HG03432 (cell line): ENCODE measurements around the gene TNFSF8.

Experiments
- ATAC-seq: cut with Tn5 transposase; IDR thresholded peaks from one replicate; pipeline ENCODE4 v1.9.1; 2021; ENCODE audit warnings: mild to moderate bottlenecking, moderate library complexity; ENCODE audit not compliant: unreplicated experiment

The TNFSF8 gene

DNA sequence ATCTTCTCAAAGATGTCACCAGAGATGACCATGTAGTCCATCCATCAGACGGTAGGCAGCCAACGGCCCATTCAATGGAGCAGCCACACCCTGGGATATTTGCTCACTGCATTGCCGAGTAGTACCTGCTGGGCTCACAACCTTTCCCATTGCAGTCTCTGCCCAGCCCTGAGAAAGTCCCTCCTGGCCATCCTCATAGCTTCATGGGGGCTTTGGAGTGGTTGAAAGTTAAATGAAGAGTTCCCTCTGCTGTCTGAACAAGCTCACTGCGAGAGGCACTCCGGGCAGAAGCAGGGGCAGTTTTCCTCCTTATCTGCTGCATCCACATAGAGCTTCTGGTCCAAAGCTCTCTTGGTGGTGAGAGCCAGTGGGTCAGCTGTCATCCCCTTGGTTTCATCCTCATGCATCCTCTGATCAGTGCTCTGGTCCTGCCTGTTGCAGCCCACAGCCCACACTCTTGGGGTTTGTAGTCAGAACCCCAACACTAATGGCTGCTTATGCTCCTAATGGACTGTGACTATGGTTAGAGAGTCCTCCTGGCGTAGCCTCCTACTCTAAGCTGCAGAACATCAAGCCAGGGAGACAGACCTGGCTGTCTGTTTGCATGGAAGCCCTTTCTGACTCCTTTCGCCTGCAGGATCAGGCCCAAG, 23.3 kb downstream of the TNFSF8 start:
- no peak for ATAC-seq

DNA sequence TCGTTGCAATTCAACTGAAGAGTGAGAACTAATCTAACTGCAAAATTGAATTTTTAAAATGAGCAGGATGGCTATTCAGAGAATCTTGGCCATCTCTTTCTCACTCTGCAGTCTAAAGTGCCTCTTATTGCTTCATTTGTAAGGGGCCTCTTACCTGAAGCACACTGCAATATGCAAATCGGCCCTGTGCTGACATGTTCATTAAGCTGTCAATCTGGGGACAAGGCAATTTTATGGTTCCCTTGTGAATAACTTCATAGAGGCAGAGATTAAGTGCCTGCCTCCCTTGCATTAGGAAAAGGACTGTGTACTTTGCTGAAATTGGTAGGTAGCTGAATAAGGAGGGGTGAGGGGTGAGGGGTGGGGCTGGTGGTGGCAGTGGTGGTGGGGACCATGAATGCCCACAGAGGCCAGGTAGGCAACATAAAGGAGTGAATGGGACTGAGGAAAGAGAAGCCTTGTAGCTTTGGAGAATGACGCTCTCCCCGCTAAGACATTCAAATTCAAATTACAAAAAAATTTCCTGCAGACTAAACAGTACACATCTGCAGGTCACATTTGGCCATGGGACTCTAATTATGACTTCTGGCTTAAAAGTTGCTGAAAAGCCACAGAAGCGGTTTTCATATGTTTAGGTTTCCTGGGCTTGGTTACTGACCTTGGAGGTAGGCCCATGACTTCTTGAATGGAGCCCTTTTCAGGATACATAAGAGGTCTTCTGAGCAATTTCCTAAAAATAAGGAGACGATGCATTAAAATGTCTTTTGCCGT, 25.0 kb downstream of the TNFSF8 start:
- ATAC-seq = no peak

GRCh38 chr9:114902786-114903524, 27.4 kb downstream of the TNFSF8 start:
- no peak for ATAC-seq

GRCh38 chr9:114900942-114901802, 29.2 kb downstream of the TNFSF8 start:
- ATAC-seq = no peak

GRCh38 chr9:114899995-114900394, 30.4 kb downstream of the TNFSF8 start:
- ATAC-seq = no peak

DNA sequence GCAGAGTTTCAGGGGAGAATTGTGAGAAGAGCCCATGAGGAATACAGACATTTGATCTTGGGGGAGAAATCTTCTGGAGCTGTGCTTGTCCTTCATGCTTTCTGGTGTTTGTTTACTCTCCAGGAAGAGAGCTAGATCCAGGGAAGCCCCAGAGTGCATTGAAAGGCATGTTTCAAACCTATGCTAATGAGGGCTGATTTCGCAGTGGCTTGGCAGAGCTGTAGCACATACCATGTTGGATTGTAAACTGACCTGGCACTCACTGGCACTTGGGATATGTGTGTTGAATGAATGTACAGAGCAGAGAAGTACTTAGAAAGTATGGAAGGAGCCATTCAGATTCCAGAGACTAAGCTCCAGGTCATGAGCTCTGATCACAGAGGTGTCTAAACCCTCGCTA, 30.9 kb downstream of the TNFSF8 start:
- no peak for ATAC-seq

DNA sequence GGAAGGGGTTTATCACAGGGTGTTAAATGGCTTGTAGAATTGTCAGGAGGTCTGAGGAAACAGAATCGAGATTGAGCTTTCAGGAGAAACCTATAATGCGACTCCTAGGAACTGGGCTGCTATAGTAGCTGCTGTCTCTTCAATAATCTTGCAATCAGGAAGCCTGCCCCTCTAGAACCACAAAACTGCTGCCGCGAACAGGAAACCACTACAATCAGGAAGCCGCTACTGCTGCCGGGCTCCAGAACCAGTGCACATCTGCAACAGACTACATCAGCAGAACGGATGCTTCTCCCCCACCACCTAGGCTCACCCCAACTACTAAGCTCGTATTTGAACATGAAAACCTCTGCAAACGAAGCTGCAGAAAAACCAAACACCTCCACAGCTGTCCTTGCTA, 31.6 kb downstream of the TNFSF8 start:
- peak; percentile 78 for ATAC-seq

- ATAC-seq = no peak
These were observed 33.2 kb downstream of the TNFSF8 start for GRCh38 chr9:114897196-114897595.

DNA sequence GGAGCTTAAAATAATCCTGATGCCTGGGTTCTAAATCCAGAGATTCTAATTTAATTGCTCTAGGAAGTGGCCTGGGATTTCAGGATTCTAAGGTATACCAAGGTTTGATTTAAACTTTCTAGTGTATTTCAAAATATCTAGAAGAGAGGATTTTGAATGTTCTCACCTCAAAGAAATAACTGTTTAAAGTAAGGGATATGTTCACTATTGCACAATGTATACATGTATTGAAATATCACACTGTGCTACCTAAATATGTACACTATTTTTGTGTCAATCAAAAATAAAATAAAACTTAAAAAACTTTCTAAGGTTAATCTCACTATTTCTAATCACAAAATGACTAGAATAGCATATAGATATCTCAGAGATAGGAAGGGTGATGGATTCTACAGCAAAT, 34.0 kb downstream of the TNFSF8 start:
- no peak for ATAC-seq

DNA sequence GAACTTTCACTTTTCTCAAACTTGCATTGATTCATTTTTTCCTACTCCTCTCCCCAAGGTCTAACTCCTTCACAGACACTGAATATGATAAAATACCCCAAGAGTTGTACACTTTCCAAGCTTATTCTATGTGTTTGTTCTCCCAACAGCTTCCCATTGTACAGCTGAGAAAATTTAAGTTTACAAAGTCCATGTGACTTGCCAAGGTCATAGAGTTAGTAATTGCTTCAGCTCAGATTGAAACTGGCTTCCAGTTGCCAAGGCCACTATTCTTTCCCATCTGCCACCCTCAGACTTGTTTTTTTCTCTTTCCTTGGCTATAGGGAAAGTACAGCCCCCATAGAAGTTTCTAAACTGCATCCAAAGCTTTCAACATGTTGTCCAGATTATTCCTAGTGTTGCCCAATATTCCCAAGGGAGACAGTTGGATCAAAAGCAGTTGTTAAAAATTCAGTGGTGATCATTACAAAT, 34.8 kb downstream of the TNFSF8 start:
- no peak for ATAC-seq

GRCh38 chr9:114894609-114895433, 35.6 kb downstream of the TNFSF8 start:
- no peak for ATAC-seq

GRCh38 chr9:114894206-114894605, 36.2 kb downstream of the TNFSF8 start:
- ATAC-seq = no peak

DNA sequence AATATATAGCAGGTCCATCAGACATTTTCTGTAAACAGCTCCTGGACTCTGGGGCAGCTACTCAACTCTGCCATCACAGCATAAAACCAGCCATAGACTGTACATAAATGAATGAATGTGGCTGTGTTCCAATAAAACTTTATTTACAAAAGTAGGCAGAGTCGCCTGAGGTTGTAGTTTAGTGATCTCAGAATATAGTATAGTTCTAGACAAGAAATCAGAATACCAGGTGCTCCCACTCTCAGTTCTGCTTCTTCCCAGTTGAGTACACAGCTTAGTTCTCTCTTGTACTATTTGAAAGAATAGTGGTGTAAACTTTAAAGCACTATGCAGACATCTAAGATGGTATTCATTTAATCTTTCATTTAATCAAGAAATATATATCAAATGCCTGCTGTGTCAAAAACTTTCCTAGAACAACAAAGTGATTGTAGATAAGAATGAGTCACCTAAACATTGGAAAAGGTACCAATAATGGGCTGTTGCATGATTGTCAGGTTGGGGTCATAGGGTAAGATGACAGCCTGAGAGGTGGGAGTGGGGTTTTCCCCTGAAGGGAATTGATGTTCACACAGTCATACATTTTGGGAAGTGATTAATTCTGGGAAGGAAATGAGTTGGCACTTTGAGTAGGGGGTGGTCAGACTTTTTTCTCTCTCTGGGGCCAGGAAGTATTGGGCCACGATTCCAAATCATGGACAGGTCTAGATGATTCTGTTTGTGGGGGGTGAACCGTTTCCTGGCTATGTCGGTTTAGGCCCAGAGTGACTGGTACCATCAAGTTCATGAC, 37.0 kb downstream of the TNFSF8 start:
- ATAC-seq = no peak

- ATAC-seq = no peak
These were observed 40.6 kb downstream of the TNFSF8 start for GRCh38 chr9:114889802-114890224.

GRCh38 chr9:114888607-114889006, 41.8 kb downstream of the TNFSF8 start:
- no peak for ATAC-seq

- no peak for ATAC-seq
These were observed 42.4 kb downstream of the TNFSF8 start for GRCh38 chr9:114887963-114888362.

DNA sequence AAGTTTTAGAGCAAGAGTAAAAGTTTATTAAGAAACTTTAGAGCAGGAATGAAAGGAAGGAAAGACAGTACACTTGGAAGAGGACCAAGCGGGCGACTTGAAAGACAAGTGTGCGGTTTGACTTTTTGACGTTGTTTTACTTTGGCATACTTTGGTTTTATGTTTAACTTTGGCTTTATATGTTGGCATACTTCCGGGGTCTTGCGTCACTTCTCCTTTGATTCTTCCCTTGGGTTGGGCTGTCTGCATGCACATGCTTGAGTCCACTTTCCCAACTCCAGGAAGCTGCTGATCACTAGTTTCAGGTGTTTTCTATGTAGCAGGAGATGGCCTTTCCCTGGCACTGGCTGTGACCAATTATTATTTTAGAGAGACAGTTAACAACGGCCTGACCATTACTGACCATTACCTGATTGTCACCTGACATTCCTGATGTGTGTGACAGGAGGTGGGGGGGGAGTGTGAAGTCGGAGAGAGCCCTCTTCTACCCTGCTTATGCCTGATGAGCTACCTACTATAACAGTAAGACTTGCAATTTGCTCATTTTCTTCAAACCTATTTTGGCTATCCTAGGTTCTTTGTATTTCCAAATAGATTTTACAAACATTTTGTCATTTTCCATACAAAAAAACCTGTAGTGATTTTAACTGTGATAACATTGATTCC, 45.5 kb downstream of the TNFSF8 start:
- no peak for ATAC-seq

DNA sequence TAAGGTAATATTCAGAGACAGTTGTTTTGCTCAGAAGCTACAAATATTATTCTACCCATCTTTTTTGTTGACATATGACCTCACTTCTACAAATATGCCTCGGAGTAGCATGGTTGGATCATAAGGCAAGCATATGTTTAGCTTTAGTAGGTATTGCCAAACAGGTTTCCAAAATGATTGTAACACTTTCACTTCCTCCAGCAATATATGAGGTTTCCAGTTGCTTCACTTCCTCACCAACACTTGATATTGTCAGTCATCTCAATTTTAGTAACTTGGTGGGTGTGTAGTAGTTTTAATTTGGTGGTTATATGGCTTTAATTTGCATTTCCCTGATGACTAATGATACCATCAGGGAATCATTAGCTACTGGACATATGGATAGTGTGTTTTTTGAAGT, 46.7 kb downstream of the TNFSF8 start:
- ATAC-seq = no peak
